Urothelium cell line (cell line): ENCODE measurements around the gene PPP2R2B.

Experiments used
- DNase-seq: peaks from one replicate; pipeline ENCODE4 v3.0.0; 2011; ENCODE audit warnings: low spot score, mixed read lengths
- FAIRE-seq: peaks from 2 replicates; lab custom pipeline; 2011; peaks lifted over from hg19 to GRCh38; lab: Jason Lieb, UNC

Gene PPP2R2B

GRCh38 chr5:146789712-146790653, 88.6 kb downstream of the PPP2R2B start:
- FAIRE-seq, result no peak
- DNase-seq, result no peak

- DNase-seq (no peak), FAIRE-seq (no peak)
Measured at GRCh38 chr5:146788898-146789297, 89.7 kb downstream of the PPP2R2B start.

GRCh38 chr5:146785065-146785464, 93.5 kb downstream of the PPP2R2B start:
- no peak for FAIRE-seq
- no peak for DNase-seq

GRCh38 chr5:146781157-146781556, 97.4 kb downstream of the PPP2R2B start:
- FAIRE-seq (no peak), DNase-seq (no peak)

- FAIRE-seq, result no peak
- DNase-seq, result no peak
Measured at GRCh38 chr5:146779211-146779869, 99.2 kb downstream of the PPP2R2B start.

GRCh38 chr5:146778795-146779194, 99.8 kb downstream of the PPP2R2B start:
- DNase-seq (no peak), FAIRE-seq (no peak)

- DNase-seq (no peak), FAIRE-seq (no peak)
Measured at GRCh38 chr5:146778261-146778660, 100.3 kb downstream of the PPP2R2B start.

GRCh38 chr5:146772881-146773466, 105.6 kb downstream of the PPP2R2B start:
- DNase-seq (no peak), FAIRE-seq (no peak)

- no peak for DNase-seq
- no peak for FAIRE-seq
Measured at GRCh38 chr5:146770980-146771379, 107.6 kb downstream of the PPP2R2B start.

GRCh38 chr5:146770546-146770945, 108.0 kb downstream of the PPP2R2B start:
- FAIRE-seq (no peak), DNase-seq (no peak)

GRCh38 chr5:146767534-146767933, 111.0 kb downstream of the PPP2R2B start:
- no peak for FAIRE-seq
- DNase-seq, result no peak

- no peak for DNase-seq
- FAIRE-seq, result no peak
Measured at GRCh38 chr5:146766013-146766412, 112.5 kb downstream of the PPP2R2B start.

GRCh38 chr5:146765089-146765832, 113.3 kb downstream of the PPP2R2B start:
- no peak for DNase-seq
- no peak for FAIRE-seq

- DNase-seq (no peak), FAIRE-seq (no peak)
Measured at GRCh38 chr5:146762830-146763229, 115.7 kb downstream of the PPP2R2B start.

GRCh38 chr5:146761811-146762210, 116.7 kb downstream of the PPP2R2B start:
- DNase-seq, result no peak
- FAIRE-seq, result no peak

- FAIRE-seq, result no peak
- DNase-seq, result no peak
Measured at GRCh38 chr5:146758938-146759337, 119.6 kb downstream of the PPP2R2B start.

GRCh38 chr5:146758076-146758475, 120.5 kb downstream of the PPP2R2B start:
- FAIRE-seq, result no peak
- no peak for DNase-seq

GRCh38 chr5:146756546-146756945, 122.0 kb downstream of the PPP2R2B start:
- no peak for DNase-seq
- FAIRE-seq, result no peak

- FAIRE-seq, result no peak
- DNase-seq, result no peak
Measured at GRCh38 chr5:146755793-146756192, 122.8 kb downstream of the PPP2R2B start.

GRCh38 chr5:146754621-146755020, 123.9 kb downstream of the PPP2R2B start:
- FAIRE-seq (no peak), DNase-seq (no peak)

- DNase-seq (no peak), FAIRE-seq (no peak)
Measured at GRCh38 chr5:146753641-146754040, 124.9 kb downstream of the PPP2R2B start.
